Panc1 (cell line): ENCODE measurements around the gene LRRC27. TPM values are rescaled to one million over a fixed set of nuclear protein-coding genes. Genes with fewer than 3 reads are reported as not detected.

ENCODE experiments used
- ATAC-seq: fragments of 200-7000 bp; cut with Tn5 transposase; 2 replicates; pipeline ENCODE4 v1.9.1; 2020; ENCODE audit warnings: mild to moderate bottlenecking, moderate library complexity
- BruUV-seq: library from RNA; stranded (reverse); fragments of 400-500 nt; replicated peaks from 2 replicates; lab custom pipeline; 2021; lab: Mats Ljungman, UMichigan
- CTCF ChIA-PET: fragments of 300-600 bp; sonication (Branson Sonifier 250); formaldehyde crosslinking; loops from one replicate; lab custom pipeline; 2022; ENCODE audit warnings: antibody characterized with exemption; lab: Charles Lee
- POLR2A ChIA-PET: fragments of 300-600 bp; sonication (Branson Sonifier 250); formaldehyde crosslinking; loops from one replicate; lab custom pipeline; 2022; ENCODE audit warnings: antibody characterized with exemption; lab: Charles Lee
- DNase-seq: peaks from one replicate; pipeline ENCODE4 v3.0.0-alpha.2; 2010; ENCODE audit warnings: low read depth, low spot score
- H3K27ac ChIP-seq: 2 replicates; pipeline ENCODE4 v1.5.1; 2011; ENCODE audit warnings: mild to moderate bottlenecking, low read length, inconsistent platforms
- H3K27me3 ChIP-seq: fragments of 200-500 bp; sonication (Bioruptor generic); 2 replicates; pipeline ENCODE4 v1.6.0; 2014; ENCODE audit warnings: low read length, inconsistent platforms; ENCODE audit not compliant: control insufficient read depth, insufficient read depth
- H3K36me3 ChIP-seq: fragments of 200-500 bp; sonication (Bioruptor generic); 2 replicates; pipeline ENCODE4 v1.5.1; 2014; ENCODE audit warnings: inconsistent platforms, mild to moderate bottlenecking, low read length, moderate library complexity; ENCODE audit not compliant: control insufficient read depth, insufficient read depth
- H3K4me1 ChIP-seq: 2 replicates; pipeline ENCODE4 v1.5.1; 2011; ENCODE audit warnings: inconsistent platforms, mild to moderate bottlenecking, low read length, moderate library complexity; ENCODE audit not compliant: control insufficient read depth, insufficient read depth
- H3K4me3 ChIP-seq, 2 experiments: 2 replicates each; pipeline ENCODE4 v1.5.1; 2011 to 2012; ENCODE audit warnings: low read depth in 2 of 2, low read length in 2 of 2, mild to moderate bottlenecking in 2 of 2, inconsistent platforms in 1 of 2, moderate library complexity in 1 of 2
- H3K9me3 ChIP-seq: fragments of 200-500 bp; sonication (Bioruptor generic); 2 replicates; pipeline ENCODE4 v1.5.1; 2014; ENCODE audit warnings: low read depth, mild to moderate bottlenecking, inconsistent platforms, low read length, moderate library complexity; ENCODE audit not compliant: control insufficient read depth, insufficient read depth
- CTCF ChIP-seq: fragments of 450-650 bp; IDR thresholded peaks from 2 replicates; pipeline ENCODE4 v1.5.1; 2017; ENCODE audit warnings: mild to moderate bottlenecking
- POLR2AphosphoS5 ChIP-seq: IDR thresholded peaks from 2 replicates; pipeline ENCODE4 v1.6.1; 2012; ENCODE audit warnings: mild to moderate bottlenecking, low read depth, low read length, moderate library complexity
- REST ChIP-seq, 2 experiments: IDR thresholded peaks; 2 replicates each; pipeline ENCODE4 v1.6.1; 2011 to 2012; ENCODE audit warnings: low read depth in 2 of 2, control low read depth in 1 of 2, low read length in 1 of 2, mild to moderate bottlenecking in 1 of 2, moderate library complexity in 1 of 2; ENCODE audit not compliant: insufficient read depth in 1 of 2
- SIN3A ChIP-seq: IDR thresholded peaks from 2 replicates; pipeline ENCODE4 v1.6.1; 2012; ENCODE audit warnings: low read depth, mild to moderate bottlenecking, low read length, moderate library complexity, borderline replicate concordance; ENCODE audit not compliant: insufficient read depth
- TCF7L2 ChIP-seq: IDR thresholded peaks from 2 replicates; pipeline ENCODE4 v1.6.1; 2011; ENCODE audit warnings: mild to moderate bottlenecking, low read depth, low read length, inconsistent platforms
- in situ Hi-C: cut with HindIII; loops from 2 replicates; pipeline ENCODE4 v1.10.0; 2016; ENCODE audit warnings: low sequenced_read_pairs, low pct_unique_long_range_greater_than_20kb
- intact Hi-C: fragments of 100-400 bp; cut with micrococcal nuclease; formaldehyde crosslinking; loops from one replicate; pipeline ENCODE4 v1.10.0; 2022; ENCODE audit not compliant: unreplicated experiment
- total RNA-seq: library from RNA; stranded (reverse); gene quantifications from one replicate; pipeline ENCODE4 v1.2.1, GENCODE V29; 2021; ENCODE audit not compliant: unreplicated experiment

Gene LRRC27
- total RNA-seq, 1 experiment from 2014 or later: 15.7 TPM

- BruUV-seq: no TSS peak
- in situ Hi-C loops (no loop called here), intact Hi-C loops (no loop called here)
- CTCF ChIA-PET: no interaction called here
- POLR2A ChIA-PET: no interaction called here
- Histone ChIP-seq H3K27me3 (no peaks in the 10 kb centered on the region), H3K4me1 (peaks cover 37% of the 10 kb centered on the region), H3K9me3 (no peaks in the 10 kb centered on the region), H3K4me3 (no peak overlapping the region), H3K27ac (0 out of 2 replicates have a peak overlapping the region, but pooled peaks have one; percentile 32), H3K36me3 (no peaks in the 10 kb centered on the region)
- DNase-seq (no peak), ATAC-seq (no peak)
- TF ChIP-seq REST (IDR thresholded peaks at IDR 0.05; ENCODE audit: insufficient read depth in 1 of 2, low read depth in 2 of 2, low read length in 1 of 2): no peak
- TF ChIP-seq TCF7L2: no peak
- no peak for TF ChIP-seq CTCF
- TF ChIP-seq SIN3A: no peak
- TF ChIP-seq POLR2AphosphoS5: no peak
These were observed 92.2 kb downstream of the LRRC27 start for GRCh38 chr10:132423966-132424861.

GRCh38 chr10:132425029-132425756, 93.2 kb downstream of the LRRC27 start:
- ChIA-PET POLR2A (interaction anchor here (0.7 kb wide), 1 partner anchor 137 kb away, joined by 3 read pairs; no protein-coding TSS in a partner anchor), CTCF (no interaction called here)
- Histone ChIP-seq H3K27me3 (no peaks in the 10 kb centered on the region), H3K9me3 (no peaks in the 10 kb centered on the region), H3K4me3 (no peak overlapping the region), H3K36me3 (no peaks in the 10 kb centered on the region), H3K27ac (no peak overlapping the region), H3K4me1 (peaks cover 35% of the 10 kb centered on the region)
- no peak for ATAC-seq
- intact Hi-C loops: no loop called here
- in situ Hi-C loops: no loop called here
- DNase-seq: no peak
- BruUV-seq: no TSS peak
- TF ChIP-seq SIN3A (no peak), REST (IDR thresholded peaks at IDR 0.05; ENCODE audit: insufficient read depth in 1 of 2, low read depth in 2 of 2, low read length in 1 of 2) (peak in 1 of 2 experiments; percentile 63; a peak in 1 of 4 replicates)
